ENCODE results near the gene ALG3.

DNA sequence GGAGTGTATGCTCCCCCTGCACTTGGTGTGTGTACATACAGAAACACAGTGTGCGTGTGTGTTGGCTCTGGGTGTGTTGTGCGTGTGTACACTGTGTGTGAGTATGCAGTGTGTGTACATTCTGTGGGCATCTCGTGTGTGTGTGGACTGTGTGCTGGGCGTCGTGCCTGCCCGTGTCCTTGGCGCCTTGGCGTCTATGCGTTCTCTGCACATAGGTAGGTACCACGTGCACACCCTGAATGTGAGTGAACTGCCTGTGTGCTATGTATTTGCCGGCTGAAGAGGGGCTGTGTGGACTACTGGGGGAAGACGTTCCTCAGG is 26.6 kb upstream of the ALG3 start:
- TF ChIP-seq MLX (CRISPR knock-in tag; IDR thresholded peaks at IDR 0.05) (no peak), CTCF (IDR thresholded peaks at IDR 0.05) (no peak), FOXK1 (CRISPR knock-in tag; IDR thresholded peaks at IDR 0.05) (no peak), ZNF121 (CRISPR knock-in tag; IDR thresholded peaks at IDR 0.05) (no peak), ESRRA (CRISPR knock-in tag; IDR thresholded peaks at IDR 0.05; ENCODE audit: borderline replicate concordance) (no peak), USF2 (CRISPR knock-in tag; IDR thresholded peaks at IDR 0.05) (no peak), ZBTB43 (CRISPR knock-in tag; IDR thresholded peaks at IDR 0.05) (no peak), TCF7 (CRISPR knock-in tag; IDR thresholded peaks at IDR 0.05; ENCODE audit: low read depth) (no peak)
- TF ChIP-seq, protein P1, sequence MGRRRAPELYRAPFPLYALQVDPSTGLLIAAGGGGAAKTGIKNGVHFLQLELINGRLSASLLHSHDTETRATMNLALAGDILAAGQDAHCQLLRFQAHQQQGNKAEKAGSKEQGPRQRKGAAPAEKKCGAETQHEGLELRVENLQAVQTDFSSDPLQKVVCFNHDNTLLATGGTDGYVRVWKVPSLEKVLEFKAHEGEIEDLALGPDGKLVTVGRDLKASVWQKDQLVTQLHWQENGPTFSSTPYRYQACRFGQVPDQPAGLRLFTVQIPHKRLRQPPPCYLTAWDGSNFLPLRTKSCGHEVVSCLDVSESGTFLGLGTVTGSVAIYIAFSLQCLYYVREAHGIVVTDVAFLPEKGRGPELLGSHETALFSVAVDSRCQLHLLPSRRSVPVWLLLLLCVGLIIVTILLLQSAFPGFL (CRISPR knock-in tag; IDR thresholded peaks at IDR 0.05; ENCODE audit: borderline replicate concordance): no peak
- TF ChIP-seq, protein P2, sequence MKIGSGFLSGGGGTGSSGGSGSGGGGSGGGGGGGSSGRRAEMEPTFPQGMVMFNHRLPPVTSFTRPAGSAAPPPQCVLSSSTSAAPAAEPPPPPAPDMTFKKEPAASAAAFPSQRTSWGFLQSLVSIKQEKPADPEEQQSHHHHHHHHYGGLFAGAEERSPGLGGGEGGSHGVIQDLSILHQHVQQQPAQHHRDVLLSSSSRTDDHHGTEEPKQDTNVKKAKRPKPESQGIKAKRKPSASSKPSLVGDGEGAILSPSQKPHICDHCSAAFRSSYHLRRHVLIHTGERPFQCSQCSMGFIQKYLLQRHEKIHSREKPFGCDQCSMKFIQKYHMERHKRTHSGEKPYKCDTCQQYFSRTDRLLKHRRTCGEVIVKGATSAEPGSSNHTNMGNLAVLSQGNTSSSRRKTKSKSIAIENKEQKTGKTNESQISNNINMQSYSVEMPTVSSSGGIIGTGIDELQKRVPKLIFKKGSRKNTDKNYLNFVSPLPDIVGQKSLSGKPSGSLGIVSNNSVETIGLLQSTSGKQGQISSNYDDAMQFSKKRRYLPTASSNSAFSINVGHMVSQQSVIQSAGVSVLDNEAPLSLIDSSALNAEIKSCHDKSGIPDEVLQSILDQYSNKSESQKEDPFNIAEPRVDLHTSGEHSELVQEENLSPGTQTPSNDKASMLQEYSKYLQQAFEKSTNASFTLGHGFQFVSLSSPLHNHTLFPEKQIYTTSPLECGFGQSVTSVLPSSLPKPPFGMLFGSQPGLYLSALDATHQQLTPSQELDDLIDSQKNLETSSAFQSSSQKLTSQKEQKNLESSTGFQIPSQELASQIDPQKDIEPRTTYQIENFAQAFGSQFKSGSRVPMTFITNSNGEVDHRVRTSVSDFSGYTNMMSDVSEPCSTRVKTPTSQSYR (CRISPR knock-in tag; IDR thresholded peaks at IDR 0.05): no peak
- TF ChIP-seq, protein P3, sequence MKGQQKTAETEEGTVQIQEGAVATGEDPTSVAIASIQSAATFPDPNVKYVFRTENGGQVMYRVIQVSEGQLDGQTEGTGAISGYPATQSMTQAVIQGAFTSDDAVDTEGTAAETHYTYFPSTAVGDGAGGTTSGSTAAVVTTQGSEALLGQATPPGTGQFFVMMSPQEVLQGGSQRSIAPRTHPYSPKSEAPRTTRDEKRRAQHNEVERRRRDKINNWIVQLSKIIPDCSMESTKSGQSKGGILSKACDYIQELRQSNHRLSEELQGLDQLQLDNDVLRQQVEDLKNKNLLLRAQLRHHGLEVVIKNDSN (CRISPR knock-in tag; IDR thresholded peaks at IDR 0.05): no peak

All from WTC11 (cell line).